ENCODE results near the gene METTL16.

- TF ChIP-seq CTCF (conservative IDR thresholded peaks at IDR 0.05) (no peak), ZFX (IDR thresholded peaks at IDR 0.05) (no peak)
Measured at GRCh38 chr17:2517539-2517938, 5.9 kb upstream of the METTL16 start.

Data from C4-2B (cell line).